Measurements from ENCODE around the gene CNBP. TPM values are rescaled to one million over a fixed set of nuclear protein-coding genes. Genes with fewer than 3 reads are reported as not detected.
"Not testable (repeated sequence)": the region's sequence is repeated elsewhere in the genome, so short reads cannot be mapped to it uniquely, and the experiment has no call there.

The CNBP gene
- total and polyA plus RNA-seq, 9 of the 15 experiments (the other 6 are each of a cell fraction or from before 2014, with no cell fraction given), result 284 to 717 (median 412) TPM

DNA sequence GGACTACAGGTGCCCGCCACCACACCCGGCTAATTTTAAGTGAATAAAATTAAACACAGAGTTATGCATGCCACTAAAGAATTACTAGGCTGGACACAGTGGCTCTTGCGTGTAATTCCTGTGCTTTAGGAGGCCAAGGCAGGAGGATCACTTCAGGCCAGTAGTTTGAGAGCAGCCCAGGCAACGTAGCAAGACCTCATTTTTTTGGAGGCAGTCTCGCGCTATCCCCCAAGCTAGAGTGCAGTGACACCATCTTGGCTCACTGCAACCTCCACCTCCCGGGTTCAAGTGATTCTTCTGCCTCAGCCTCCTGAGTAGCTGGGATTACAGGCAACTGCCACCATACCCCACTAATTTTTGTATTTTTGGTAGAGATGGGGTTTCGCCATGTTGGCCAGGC, 18.1 kb downstream of the CNBP start:
- ATAC-seq; H3K4me3 ChIP-seq; H3K9me1 ChIP-seq (ENCODE audit: control insufficient read depth, insufficient read depth, low read length); intact Hi-C loops (cut with micrococcal nuclease); H2AFZ ChIP-seq (ENCODE audit: low read depth, low read length); H3K4me1 ChIP-seq (replicated peaks in 1 of 2; ENCODE audit: control insufficient read depth in 2 of 2, insufficient read depth in 2 of 2, low read length in 2 of 2); H4K20me1 ChIP-seq (replicated peaks; ENCODE audit: control insufficient read depth, insufficient read depth, low read length); H3K4me2 ChIP-seq (ENCODE audit: insufficient read depth, low read length); H3K9ac ChIP-seq (ENCODE audit: insufficient read depth in 1 of 2, low read depth in 2 of 2, low read length in 2 of 2); DNase-seq (ENCODE audit: extremely low read depth in 1 of 4, low spot score in 3 of 4); FAIRE-seq; BruUV-seq (replicated peaks); in situ Hi-C loops (cut with MboI); H3K27ac ChIP-seq (ENCODE audit: extremely low read depth, low read depth, low read length); H3K27me3 ChIP-seq (ENCODE audit: control insufficient read depth in 2 of 2, insufficient read depth in 2 of 2, low read length in 2 of 2); H3K9me3 ChIP-seq (replicated peaks; ENCODE audit: control insufficient read depth, insufficient read depth, low read depth, low read length): not testable (repeated sequence)
- H3K79me2 ChIP-seq (ENCODE audit: control insufficient read depth, insufficient read depth, low read length), result peaks cover 15% of the 10 kb centered on the region
- ChIA-PET POLR2A (interaction anchor here (0.6 to 1.9 kb wide), 5 partner anchors 11 to 84 kb away, joined by 3 to 7 read pairs (median 3); partner anchors contain the start of gene COPG1), CTCF (ENCODE audit: low intra/inter-chr PET ratio) (interaction anchor here (0.6 kb wide), 1 partner anchor 374 kb away, joined by 3 read pairs; no protein-coding TSS in a partner anchor)
- 92% methylated on average over 8 of the region's 8 CpGs for WGBS (ENCODE audit: insufficient coverage, low coverage, missing lambda C conversion rate)
- TF ChIP-seq POLR2B (IDR thresholded peaks at IDR 0.05; ENCODE audit: low read depth, partially characterized antibody), result peak; percentile 18
- TF ChIP-seq, protein P1, sequence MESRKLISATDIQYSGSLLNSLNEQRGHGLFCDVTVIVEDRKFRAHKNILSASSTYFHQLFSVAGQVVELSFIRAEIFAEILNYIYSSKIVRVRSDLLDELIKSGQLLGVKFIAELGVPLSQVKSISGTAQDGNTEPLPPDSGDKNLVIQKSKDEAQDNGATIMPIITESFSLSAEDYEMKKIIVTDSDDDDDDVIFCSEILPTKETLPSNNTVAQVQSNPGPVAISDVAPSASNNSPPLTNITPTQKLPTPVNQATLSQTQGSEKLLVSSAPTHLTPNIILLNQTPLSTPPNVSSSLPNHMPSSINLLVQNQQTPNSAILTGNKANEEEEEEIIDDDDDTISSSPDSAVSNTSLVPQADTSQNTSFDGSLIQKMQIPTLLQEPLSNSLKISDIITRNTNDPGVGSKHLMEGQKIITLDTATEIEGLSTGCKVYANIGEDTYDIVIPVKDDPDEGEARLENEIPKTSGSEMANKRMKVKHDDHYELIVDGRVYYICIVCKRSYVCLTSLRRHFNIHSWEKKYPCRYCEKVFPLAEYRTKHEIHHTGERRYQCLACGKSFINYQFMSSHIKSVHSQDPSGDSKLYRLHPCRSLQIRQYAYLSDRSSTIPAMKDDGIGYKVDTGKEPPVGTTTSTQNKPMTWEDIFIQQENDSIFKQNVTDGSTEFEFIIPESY (CRISPR knock-in tag; IDR thresholded peaks at IDR 0.05), result peak; percentile 41; the same call in 1 of the 2 replicates
- TF ChIP-seq, protein P2, sequence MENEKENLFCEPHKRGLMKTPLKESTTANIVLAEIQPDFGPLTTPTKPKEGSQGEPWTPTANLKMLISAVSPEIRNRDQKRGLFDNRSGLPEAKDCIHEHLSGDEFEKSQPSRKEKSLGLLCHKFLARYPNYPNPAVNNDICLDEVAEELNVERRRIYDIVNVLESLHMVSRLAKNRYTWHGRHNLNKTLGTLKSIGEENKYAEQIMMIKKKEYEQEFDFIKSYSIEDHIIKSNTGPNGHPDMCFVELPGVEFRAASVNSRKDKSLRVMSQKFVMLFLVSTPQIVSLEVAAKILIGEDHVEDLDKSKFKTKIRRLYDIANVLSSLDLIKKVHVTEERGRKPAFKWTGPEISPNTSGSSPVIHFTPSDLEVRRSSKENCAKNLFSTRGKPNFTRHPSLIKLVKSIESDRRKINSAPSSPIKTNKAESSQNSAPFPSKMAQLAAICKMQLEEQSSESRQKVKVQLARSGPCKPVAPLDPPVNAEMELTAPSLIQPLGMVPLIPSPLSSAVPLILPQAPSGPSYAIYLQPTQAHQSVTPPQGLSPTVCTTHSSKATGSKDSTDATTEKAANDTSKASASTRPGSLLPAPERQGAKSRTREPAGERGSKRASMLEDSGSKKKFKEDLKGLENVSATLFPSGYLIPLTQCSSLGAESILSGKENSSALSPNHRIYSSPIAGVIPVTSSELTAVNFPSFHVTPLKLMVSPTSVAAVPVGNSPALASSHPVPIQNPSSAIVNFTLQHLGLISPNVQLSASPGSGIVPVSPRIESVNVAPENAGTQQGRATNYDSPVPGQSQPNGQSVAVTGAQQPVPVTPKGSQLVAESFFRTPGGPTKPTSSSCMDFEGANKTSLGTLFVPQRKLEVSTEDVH (IDR thresholded peaks at IDR 0.05; ENCODE audit: low read depth, partially characterized antibody), result peak; percentile 41
- peaks cover 35% of the 10 kb centered on the region for H3K36me3 ChIP-seq (ENCODE audit: control insufficient read depth, insufficient read depth, low read length)

Measured in K562 (cell line).